Liver (tissue), 9 donors: ENCODE data around the gene AIMP1. TPM values are rescaled to one million over a fixed set of nuclear protein-coding genes. Genes with fewer than 3 reads are reported as not detected.
A peak's percentile ranks its signal among the peaks of the same experiment; 100 is the strongest.

ENCODE experiments used
- DNase-seq: peaks from one replicate; pipeline ENCODE4 v3.0.0-alpha.2; 2017; ENCODE audit warnings: low spot score
- H3K27ac ChIP-seq, 2 donors: one replicate each; pipeline ENCODE4 v1.7.0; 2013; ENCODE audit warnings: inconsistent platforms in 2 of 2, low read length in 2 of 2, control low read depth in 1 of 2, low read depth in 1 of 2, mild to moderate bottlenecking in 1 of 2
- H3K27me3 ChIP-seq, 4 donors: one replicate each; pipeline versions ENCODE4 v1.6.1 to v1.7.0; 2013; ENCODE audit warnings: low read length in 3 of 4, inconsistent platforms in 1 of 4, mild to moderate bottlenecking in 1 of 4, moderate library complexity in 1 of 4; ENCODE audit not compliant: control insufficient read depth in 4 of 4, insufficient read depth in 4 of 4
- H3K36me3 ChIP-seq, 4 donors: one replicate each; pipeline versions ENCODE4 v1.6.1 to v1.7.0; 2013; ENCODE audit warnings: low read length in 3 of 4, mild to moderate bottlenecking in 3 of 4, low read depth in 1 of 4, moderate library complexity in 1 of 4; ENCODE audit not compliant: control insufficient read depth in 4 of 4, insufficient read depth in 3 of 4
- H3K4me1 ChIP-seq, 4 donors: one replicate each; pipeline versions ENCODE4 v1.6.1 to v1.7.0; 2013; ENCODE audit warnings: low read length in 3 of 4, mild to moderate bottlenecking in 3 of 4, moderate library complexity in 1 of 4; ENCODE audit not compliant: control insufficient read depth in 4 of 4, insufficient read depth in 4 of 4
- H3K4me3 ChIP-seq, 3 donors: one replicate each; pipeline versions ENCODE4 v1.6.1 to v1.7.0; 2013; ENCODE audit warnings: low read length in 3 of 3, control low read depth in 1 of 3, low read depth in 1 of 3, mild to moderate bottlenecking in 1 of 3
- H3K9ac ChIP-seq, 2 donors: one replicate each; pipeline ENCODE4 v1.7.0; 2013; ENCODE audit warnings: low read length in 2 of 2, mild to moderate bottlenecking in 2 of 2, moderate library complexity in 2 of 2, control low read depth in 1 of 2, low read depth in 1 of 2
- H3K9me3 ChIP-seq, 4 donors: one replicate each; pipeline versions ENCODE4 v1.6.1 to v1.7.0; 2013; ENCODE audit warnings: low read length in 3 of 4; ENCODE audit not compliant: control insufficient read depth in 4 of 4
- ATF3 ChIP-seq: IDR thresholded peaks from 2 replicates; pipeline ENCODE4 v1.6.1; 2016; ENCODE audit warnings: antibody characterized with exemption
- EGR1 ChIP-seq, 2 donors: IDR thresholded peaks; 2 replicates each; pipeline ENCODE4 v1.6.1; 2016 to 2018; ENCODE audit warnings: antibody characterized with exemption in 2 of 2, low read depth in 2 of 2
- FOXA1 ChIP-seq: IDR thresholded peaks from 2 replicates; pipeline ENCODE4 v1.6.1; 2016; ENCODE audit warnings: antibody characterized with exemption
- FOXA2 ChIP-seq: IDR thresholded peaks from 2 replicates; pipeline ENCODE4 v1.6.1; 2016; ENCODE audit warnings: antibody characterized with exemption
- GABPA ChIP-seq, 2 donors: IDR thresholded peaks in 1 of 2; conservative IDR thresholded peaks in 1 of 2; 2 replicates each; pipeline ENCODE4 v1.6.1; 2016; ENCODE audit warnings: antibody characterized with exemption in 2 of 2, mild to moderate bottlenecking in 1 of 2, moderate library complexity in 1 of 2
- HNF4A ChIP-seq, 2 donors: conservative IDR thresholded peaks; 2 replicates each; pipeline ENCODE4 v1.6.1; 2016; ENCODE audit warnings: antibody characterized with exemption in 2 of 2, mild to moderate bottlenecking in 2 of 2
- HNF4G ChIP-seq: IDR thresholded peaks from 2 replicates; pipeline ENCODE4 v1.6.1; 2016; ENCODE audit warnings: antibody characterized with exemption
- JUND ChIP-seq, 2 donors: IDR thresholded peaks; 2 replicates each; pipeline ENCODE4 v1.6.1; 2016; ENCODE audit warnings: antibody characterized with exemption in 2 of 2
- MAX ChIP-seq: IDR thresholded peaks from 2 replicates; pipeline ENCODE4 v1.6.1; 2016; ENCODE audit warnings: antibody characterized with exemption
- NR2F2 ChIP-seq: IDR thresholded peaks from 2 replicates; pipeline ENCODE4 v1.6.1; 2016; ENCODE audit warnings: antibody characterized with exemption
- RAD21 ChIP-seq, 2 donors: IDR thresholded peaks; 2 replicates each; pipeline ENCODE4 v1.6.1; 2016; ENCODE audit warnings: antibody characterized with exemption in 2 of 2, mild to moderate bottlenecking in 2 of 2
- REST ChIP-seq: IDR thresholded peaks from 2 replicates; pipeline ENCODE4 v1.6.1; 2016; ENCODE audit warnings: antibody characterized with exemption, mild to moderate bottlenecking
- RXRA ChIP-seq, 2 donors: IDR thresholded peaks; 2 replicates each; pipeline ENCODE4 v1.6.1; 2017 to 2018; ENCODE audit warnings: antibody characterized with exemption in 2 of 2, mild to moderate bottlenecking in 1 of 2
- SP1 ChIP-seq: IDR thresholded peaks from 2 replicates; pipeline ENCODE4 v1.6.1; 2018; ENCODE audit warnings: antibody characterized with exemption, mild to moderate bottlenecking
- TAF1 ChIP-seq: conservative IDR thresholded peaks from 2 replicates; pipeline ENCODE4 v1.6.1; 2016; ENCODE audit warnings: antibody characterized with exemption, mild to moderate bottlenecking
- YY1 ChIP-seq: IDR thresholded peaks from 2 replicates; pipeline ENCODE4 v1.6.1; 2016; ENCODE audit warnings: antibody characterized with exemption, mild to moderate bottlenecking
- WGBS: extraction: QIAGEN DNeasy Blood & Tissue Kit; methylation state at CpG from one replicate; pipeline ENCODE4 v1.1.7; 2013; 5-methylcytosine and 5-hydroxymethylcytosine counted together
- polyA plus RNA-seq, 2 donors: library from polyadenylated mRNA; stranded (reverse) in 1 of 2; unstranded in 1 of 2; fragments of 200-250 nt in 1 of 2; fragments of >200 nt in 1 of 2; fragmentation: Nextera tagmentation in 1 of 2; extraction: Ambion mirVana in 1 of 2; gene quantifications; one replicate each; pipeline versions ENCODE4 v1.2.1 to v1.2.3, GENCODE V29; 2013 to 2015
- total RNA-seq, 2 donors: library from RNA; depleted of rRNA; stranded (reverse); fragments of >200 nt; gene quantifications; one replicate each; pipeline ENCODE4 v1.2.3, GENCODE V29; 2014
- TF ChIP-seq, protein P1 (sequence below): fragments of 150-350 bp; IDR thresholded peaks from 2 replicates; pipeline ENCODE4 v1.5.1; 2017; ENCODE audit warnings: improper control_type of control experiment, low read depth, low read length; ENCODE audit not compliant: missing input control
- TF ChIP-seq, protein P2 (sequence below): IDR thresholded peaks from 2 replicates; pipeline ENCODE4 v1.6.1; 2016; ENCODE audit warnings: antibody characterized with exemption
- donor health status: healthy.
- donor health status: healthy.
- donor health status: healthy.
- donor health status: healthy.
- donor health status: healthy.

The AIMP1 gene
- total and polyA plus RNA-seq, 4 donors = 8.6 to 44.6 (median 10.5) TPM

DNA sequence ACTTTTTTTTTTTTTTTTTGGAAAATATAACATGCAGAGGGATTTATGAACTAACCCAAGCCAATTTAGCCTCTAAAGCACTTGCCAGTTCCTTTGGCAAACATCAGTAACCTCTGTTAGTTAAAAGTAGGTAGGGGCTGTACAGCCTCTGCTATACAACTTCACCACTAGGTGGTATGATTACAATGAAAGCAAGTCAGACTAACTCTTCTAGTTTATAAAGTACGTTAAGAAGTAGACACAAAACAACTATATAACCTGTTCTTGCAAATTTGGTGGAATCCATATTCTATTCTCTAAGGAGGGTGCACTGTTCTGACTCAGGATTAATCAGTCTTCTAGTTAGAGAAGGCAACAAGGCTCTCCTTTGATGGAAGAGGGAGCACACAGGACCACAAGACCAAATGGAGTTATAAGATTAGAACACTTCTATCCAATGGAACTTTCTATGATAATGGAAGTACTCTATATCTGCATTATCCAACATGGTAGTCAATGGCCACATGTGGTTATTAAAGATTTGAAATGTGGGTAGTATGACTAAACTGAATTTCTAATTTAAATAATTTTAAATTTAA lies 12.8 kb downstream of the AIMP1 start:
- H3K4me3 ChIP-seq = no peak overlapping the region
- H3K27ac ChIP-seq = no peak overlapping the region
- H3K9me3 ChIP-seq = no peaks in the 10 kb centered on the region
- H3K4me1 ChIP-seq = peaks cover 2 to 10% (median 9%) of the 10 kb centered on the region in 4 donors
- no peaks in the 10 kb centered on the region for H3K27me3 ChIP-seq
- no peak overlapping the region for H3K9ac ChIP-seq
- TF ChIP-seq, protein P1, sequence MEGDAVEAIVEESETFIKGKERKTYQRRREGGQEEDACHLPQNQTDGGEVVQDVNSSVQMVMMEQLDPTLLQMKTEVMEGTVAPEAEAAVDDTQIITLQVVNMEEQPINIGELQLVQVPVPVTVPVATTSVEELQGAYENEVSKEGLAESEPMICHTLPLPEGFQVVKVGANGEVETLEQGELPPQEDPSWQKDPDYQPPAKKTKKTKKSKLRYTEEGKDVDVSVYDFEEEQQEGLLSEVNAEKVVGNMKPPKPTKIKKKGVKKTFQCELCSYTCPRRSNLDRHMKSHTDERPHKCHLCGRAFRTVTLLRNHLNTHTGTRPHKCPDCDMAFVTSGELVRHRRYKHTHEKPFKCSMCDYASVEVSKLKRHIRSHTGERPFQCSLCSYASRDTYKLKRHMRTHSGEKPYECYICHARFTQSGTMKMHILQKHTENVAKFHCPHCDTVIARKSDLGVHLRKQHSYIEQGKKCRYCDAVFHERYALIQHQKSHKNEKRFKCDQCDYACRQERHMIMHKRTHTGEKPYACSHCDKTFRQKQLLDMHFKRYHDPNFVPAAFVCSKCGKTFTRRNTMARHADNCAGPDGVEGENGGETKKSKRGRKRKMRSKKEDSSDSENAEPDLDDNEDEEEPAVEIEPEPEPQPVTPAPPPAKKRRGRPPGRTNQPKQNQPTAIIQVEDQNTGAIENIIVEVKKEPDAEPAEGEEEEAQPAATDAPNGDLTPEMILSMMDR = peak; percentile 60
- TF ChIP-seq YY1 (no peak), HNF4A (conservative IDR thresholded peaks at IDR 0.05) (no peak), MAX (no peak), EGR1 (IDR thresholded peaks at IDR 0.05; ENCODE audit: low read depth in 2 of 2) (no peak), RXRA (IDR thresholded peaks at IDR 0.05) (no peak), TAF1 (no peak), RAD21 (IDR thresholded peaks at IDR 0.05) (peak; percentile 70 to 76), JUND (IDR thresholded peaks at IDR 0.05) (no peak)
- TF ChIP-seq, protein P2, sequence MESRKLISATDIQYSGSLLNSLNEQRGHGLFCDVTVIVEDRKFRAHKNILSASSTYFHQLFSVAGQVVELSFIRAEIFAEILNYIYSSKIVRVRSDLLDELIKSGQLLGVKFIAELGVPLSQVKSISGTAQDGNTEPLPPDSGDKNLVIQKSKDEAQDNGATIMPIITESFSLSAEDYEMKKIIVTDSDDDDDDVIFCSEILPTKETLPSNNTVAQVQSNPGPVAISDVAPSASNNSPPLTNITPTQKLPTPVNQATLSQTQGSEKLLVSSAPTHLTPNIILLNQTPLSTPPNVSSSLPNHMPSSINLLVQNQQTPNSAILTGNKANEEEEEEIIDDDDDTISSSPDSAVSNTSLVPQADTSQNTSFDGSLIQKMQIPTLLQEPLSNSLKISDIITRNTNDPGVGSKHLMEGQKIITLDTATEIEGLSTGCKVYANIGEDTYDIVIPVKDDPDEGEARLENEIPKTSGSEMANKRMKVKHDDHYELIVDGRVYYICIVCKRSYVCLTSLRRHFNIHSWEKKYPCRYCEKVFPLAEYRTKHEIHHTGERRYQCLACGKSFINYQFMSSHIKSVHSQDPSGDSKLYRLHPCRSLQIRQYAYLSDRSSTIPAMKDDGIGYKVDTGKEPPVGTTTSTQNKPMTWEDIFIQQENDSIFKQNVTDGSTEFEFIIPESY = no peak
- DNase-seq = no peak
- 19% methylated on average over 1 of the region's 1 CpG for WGBS
- H3K36me3 ChIP-seq = peaks cover 5 to 38% (median 24%) of the 10 kb centered on the region in 4 donors

- no peak for DNase-seq
- TF ChIP-seq REST (no peak), FOXA1 (no peak), RXRA (IDR thresholded peaks at IDR 0.05) (peak; percentile 55 to 62), MAX (no peak), GABPA (IDR thresholded peaks at IDR 0.05 in 1 of 2, conservative IDR thresholded peaks at IDR 0.05 in 1 of 2) (peak in 1 of 2 donors; percentile 36), YY1 (no peak), FOXA2 (peak; percentile 59), NR2F2 (peak; percentile 31), HNF4G (peak; percentile 36), HNF4A (conservative IDR thresholded peaks at IDR 0.05) (peak; percentile 86 to 94), SP1 (peak; percentile 89), EGR1 (IDR thresholded peaks at IDR 0.05; ENCODE audit: low read depth in 2 of 2) (no peak), ATF3 (peak; percentile 44), JUND (IDR thresholded peaks at IDR 0.05) (peak; percentile 29 to 40), RAD21 (IDR thresholded peaks at IDR 0.05) (peak in 1 of 2 donors; percentile 17), TAF1 (no peak)
- TF ChIP-seq, protein P1 = no peak
- TF ChIP-seq, protein P2 = no peak
- Histone ChIP-seq H3K36me3 (peaks cover 13 to 32% (median 24%) of the 10 kb centered on the region in 4 donors), H3K9me3 (no peaks in the 10 kb centered on the region), H3K9ac (no peak overlapping the region), H3K27ac (peak overlapping the region; percentile 40 to 65), H3K4me1 (peaks cover 2 to 10% (median 9%) of the 10 kb centered on the region in 4 donors), H3K4me3 (no peak overlapping the region), H3K27me3 (no peaks in the 10 kb centered on the region)
- whole genome bisulfite sequencing = 31% methylated on average over 5 of the region's 5 CpGs
These were observed 16.8 kb downstream of the AIMP1 start for GRCh38 chr4:106333186-106333585.
